ENCODE data around the gene PLAC8L1. TPM values are rescaled to one million over a fixed set of nuclear protein-coding genes. Genes with fewer than 3 reads are reported as not detected.
A peak's percentile ranks its signal among the peaks of the same experiment; 100 is the strongest.

PLAC8L1 gene
- total RNA-seq, 1 experiment from 2014 or later: 0.52 TPM

- no peak overlapping the region for H3K14ac ChIP-seq (ENCODE audit: insufficient read depth, low read length)
- no peak overlapping the region for H2BK15ac ChIP-seq (ENCODE audit: low read depth, low read length)
- H2BK20ac ChIP-seq (ENCODE audit: low read depth, low read length, poor library complexity, severe bottlenecking): no peak overlapping the region
- H3K23me2 ChIP-seq (ENCODE audit: insufficient read length, low read depth, low read length, poor library complexity, severe bottlenecking): no peaks in the 10 kb centered on the region
- no peak overlapping the region for H2BK5ac ChIP-seq (ENCODE audit: insufficient read length, low read length)
- H3K4me1 Mint-ChIP-seq: no peaks in the 10 kb centered on the region
- no peak overlapping the region for H3K4me3 Mint-ChIP-seq
- H2AFZ ChIP-seq (ENCODE audit: low read length): no peak overlapping the region
- no peak overlapping the region for H3K9ac ChIP-seq (ENCODE audit: extremely low read depth, insufficient read length, low read length)
- no CpG with 5 or more reads among the region's 2 CpGs for WGBS (ENCODE audit: extremely low coverage, insufficient read length, low lambda C conversion rate)
- DNase-seq: no peak
- no peak overlapping the region for H3K18ac ChIP-seq (ENCODE audit: insufficient read length, low read depth, low read length)
- H2BK12ac ChIP-seq (ENCODE audit: insufficient read length, low read depth, low read length): no peak overlapping the region
- no peaks in the 10 kb centered on the region for H3K79me1 ChIP-seq (ENCODE audit: insufficient read depth, low read depth, low read length, poor library complexity, severe bottlenecking)
- H3K36me3 Mint-ChIP-seq (ENCODE audit: insufficient read depth in 1 of 3, low read depth in 3 of 3): peaks cover 27 to 81% (median 73%) of the 10 kb centered on the region in 3 experiments; a peak in 6 of 7 replicates
- H3K79me2 ChIP-seq (ENCODE audit: insufficient read depth, low read length): no peaks in the 10 kb centered on the region
- no peak overlapping the region for H3K4me2 ChIP-seq (ENCODE audit: insufficient read depth, insufficient read length, low read length)
- H3K4ac ChIP-seq (ENCODE audit: low read depth, low read length): no peak overlapping the region
- no peak overlapping the region for H4K5ac ChIP-seq (ENCODE audit: insufficient read length, low read depth, low read length)
- TF ChIP-seq, protein P1, sequence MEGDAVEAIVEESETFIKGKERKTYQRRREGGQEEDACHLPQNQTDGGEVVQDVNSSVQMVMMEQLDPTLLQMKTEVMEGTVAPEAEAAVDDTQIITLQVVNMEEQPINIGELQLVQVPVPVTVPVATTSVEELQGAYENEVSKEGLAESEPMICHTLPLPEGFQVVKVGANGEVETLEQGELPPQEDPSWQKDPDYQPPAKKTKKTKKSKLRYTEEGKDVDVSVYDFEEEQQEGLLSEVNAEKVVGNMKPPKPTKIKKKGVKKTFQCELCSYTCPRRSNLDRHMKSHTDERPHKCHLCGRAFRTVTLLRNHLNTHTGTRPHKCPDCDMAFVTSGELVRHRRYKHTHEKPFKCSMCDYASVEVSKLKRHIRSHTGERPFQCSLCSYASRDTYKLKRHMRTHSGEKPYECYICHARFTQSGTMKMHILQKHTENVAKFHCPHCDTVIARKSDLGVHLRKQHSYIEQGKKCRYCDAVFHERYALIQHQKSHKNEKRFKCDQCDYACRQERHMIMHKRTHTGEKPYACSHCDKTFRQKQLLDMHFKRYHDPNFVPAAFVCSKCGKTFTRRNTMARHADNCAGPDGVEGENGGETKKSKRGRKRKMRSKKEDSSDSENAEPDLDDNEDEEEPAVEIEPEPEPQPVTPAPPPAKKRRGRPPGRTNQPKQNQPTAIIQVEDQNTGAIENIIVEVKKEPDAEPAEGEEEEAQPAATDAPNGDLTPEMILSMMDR (conservative IDR thresholded peaks at IDR 0.05): no peak
- no peak overlapping the region for H3K23ac ChIP-seq (ENCODE audit: insufficient read length, low read depth, low read length)
- H4K91ac ChIP-seq (ENCODE audit: insufficient read length, low read depth, low read length): no peak overlapping the region
- H3K27me3 ChIP-seq (ENCODE audit: insufficient read depth, low read length): no peaks in the 10 kb centered on the region
- H3K4me1 ChIP-seq (ENCODE audit: insufficient read depth, low read length): no peaks in the 10 kb centered on the region
- no peaks in the 10 kb centered on the region for H3K9me3 Mint-ChIP-seq
- no peak overlapping the region for H3T11ph ChIP-seq (ENCODE audit: low read length)
- no peak overlapping the region for H4K8ac ChIP-seq (replicated peaks; ENCODE audit: insufficient read length, low read depth, low read length)
- H3K27ac ChIP-seq (ENCODE audit: insufficient read length, low read depth, low read length): no peak overlapping the region
- no peaks in the 10 kb centered on the region for H3K9me3 ChIP-seq (ENCODE audit: control insufficient read depth, low read depth, low read length)
- H2BK120ac ChIP-seq (ENCODE audit: low read depth, low read length, poor library complexity, severe bottlenecking): no peak overlapping the region
- H3K56ac ChIP-seq (ENCODE audit: insufficient read length, low read depth, low read length): no peak overlapping the region
- H4K20me1 ChIP-seq (ENCODE audit: control insufficient read depth, insufficient read depth, insufficient read length): no peaks in the 10 kb centered on the region
- peak overlapping the region in 1 of 3 experiments; percentile 5; a peak in 1 of 7 replicates for H3K27ac Mint-ChIP-seq
- no peaks in the 10 kb centered on the region for H3K27me3 Mint-ChIP-seq (ENCODE audit: low read depth)
- no peak overlapping the region for H2AK5ac ChIP-seq (ENCODE audit: insufficient read length, low read length)
These were observed 11.0 kb upstream of the PLAC8L1 start for GRCh38 chr5:146116361-146116760.
